PFSK-1 (cell line): ENCODE measurements around the gene LRRC63.

ENCODE experiments used
- FOXP2 ChIP-seq: optimal IDR thresholded peaks from 2 replicates; pipeline ENCODE3; 2011; ENCODE audit warnings: borderline replicate concordance, control low read depth, inconsistent platforms; ENCODE audit not compliant: insufficient read depth; ENCODE audit errors: extremely low read length, extremely low read depth
- POLR2AphosphoS5 ChIP-seq: IDR thresholded peaks from 2 replicates; pipeline ENCODE4 v1.6.1; 2012; ENCODE audit warnings: low read depth, mild to moderate bottlenecking, control low read depth, low read length, moderate library complexity
- SIN3A ChIP-seq: IDR thresholded peaks from 2 replicates; pipeline ENCODE4 v1.6.1; 2012; ENCODE audit warnings: mild to moderate bottlenecking, low read length, moderate library complexity, borderline replicate concordance; ENCODE audit not compliant: insufficient read depth
- TAF1 ChIP-seq: IDR thresholded peaks from 2 replicates; pipeline ENCODE4 v1.6.1; 2012; ENCODE audit warnings: low read length, control low read depth, borderline replicate concordance; ENCODE audit not compliant: insufficient read depth
- TF ChIP-seq, protein P1 (sequence below), 2 experiments: IDR thresholded peaks; 2 replicates each; pipeline versions ENCODE4 v1.6.1 to v1.8.0; 2011 to 2012; ENCODE audit warnings: low read depth in 2 of 2, low read length in 2 of 2, control low read depth in 1 of 2, inconsistent platforms in 1 of 2, mild to moderate bottlenecking in 1 of 2, moderate library complexity in 1 of 2; ENCODE audit not compliant: insufficient read depth in 1 of 2

LRRC63 gene

DNA sequence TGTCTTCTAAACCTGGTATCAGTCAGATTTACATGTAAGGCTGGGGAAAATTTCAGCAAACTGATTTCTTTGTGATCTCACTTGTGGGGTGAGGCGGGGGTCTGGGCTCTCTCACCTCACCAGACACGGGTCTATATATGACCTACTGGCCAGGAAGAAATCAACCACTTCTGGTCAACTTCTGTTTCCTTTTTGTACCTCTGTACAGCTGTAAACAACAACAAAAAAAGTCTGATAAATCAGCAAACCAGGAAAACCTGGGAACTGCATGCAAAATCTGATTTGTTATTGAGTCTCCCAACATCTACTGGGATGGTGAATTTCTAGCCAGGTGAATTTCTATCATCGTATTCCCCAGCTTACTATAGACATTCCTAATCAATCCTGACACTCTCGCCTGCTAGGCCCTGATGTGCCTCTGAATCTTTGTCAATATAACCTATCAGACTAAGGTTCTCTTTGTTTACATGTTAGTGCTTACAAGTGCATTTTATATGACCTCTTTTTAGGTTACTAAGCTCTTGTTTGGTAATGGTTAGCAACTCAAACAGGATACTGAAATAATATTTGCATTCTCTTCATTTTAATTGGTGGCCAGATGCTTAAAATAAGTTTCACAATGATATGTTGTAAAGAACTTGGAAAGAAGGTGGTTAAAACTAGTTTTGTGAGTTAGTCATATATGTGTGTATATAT is 77.7 kb downstream of the LRRC63 start:
- TF ChIP-seq POLR2AphosphoS5 (no peak), TAF1 (no peak), FOXP2 (no peak), SIN3A (no peak)
- TF ChIP-seq, protein P1, sequence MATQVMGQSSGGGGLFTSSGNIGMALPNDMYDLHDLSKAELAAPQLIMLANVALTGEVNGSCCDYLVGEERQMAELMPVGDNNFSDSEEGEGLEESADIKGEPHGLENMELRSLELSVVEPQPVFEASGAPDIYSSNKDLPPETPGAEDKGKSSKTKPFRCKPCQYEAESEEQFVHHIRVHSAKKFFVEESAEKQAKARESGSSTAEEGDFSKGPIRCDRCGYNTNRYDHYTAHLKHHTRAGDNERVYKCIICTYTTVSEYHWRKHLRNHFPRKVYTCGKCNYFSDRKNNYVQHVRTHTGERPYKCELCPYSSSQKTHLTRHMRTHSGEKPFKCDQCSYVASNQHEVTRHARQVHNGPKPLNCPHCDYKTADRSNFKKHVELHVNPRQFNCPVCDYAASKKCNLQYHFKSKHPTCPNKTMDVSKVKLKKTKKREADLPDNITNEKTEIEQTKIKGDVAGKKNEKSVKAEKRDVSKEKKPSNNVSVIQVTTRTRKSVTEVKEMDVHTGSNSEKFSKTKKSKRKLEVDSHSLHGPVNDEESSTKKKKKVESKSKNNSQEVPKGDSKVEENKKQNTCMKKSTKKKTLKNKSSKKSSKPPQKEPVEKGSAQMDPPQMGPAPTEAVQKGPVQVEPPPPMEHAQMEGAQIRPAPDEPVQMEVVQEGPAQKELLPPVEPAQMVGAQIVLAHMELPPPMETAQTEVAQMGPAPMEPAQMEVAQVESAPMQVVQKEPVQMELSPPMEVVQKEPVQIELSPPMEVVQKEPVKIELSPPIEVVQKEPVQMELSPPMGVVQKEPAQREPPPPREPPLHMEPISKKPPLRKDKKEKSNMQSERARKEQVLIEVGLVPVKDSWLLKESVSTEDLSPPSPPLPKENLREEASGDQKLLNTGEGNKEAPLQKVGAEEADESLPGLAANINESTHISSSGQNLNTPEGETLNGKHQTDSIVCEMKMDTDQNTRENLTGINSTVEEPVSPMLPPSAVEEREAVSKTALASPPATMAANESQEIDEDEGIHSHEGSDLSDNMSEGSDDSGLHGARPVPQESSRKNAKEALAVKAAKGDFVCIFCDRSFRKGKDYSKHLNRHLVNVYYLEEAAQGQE (IDR thresholded peaks at IDR 0.05; ENCODE audit: insufficient read depth in 1 of 2, low read depth in 2 of 2, low read length in 2 of 2): no peak

DNA sequence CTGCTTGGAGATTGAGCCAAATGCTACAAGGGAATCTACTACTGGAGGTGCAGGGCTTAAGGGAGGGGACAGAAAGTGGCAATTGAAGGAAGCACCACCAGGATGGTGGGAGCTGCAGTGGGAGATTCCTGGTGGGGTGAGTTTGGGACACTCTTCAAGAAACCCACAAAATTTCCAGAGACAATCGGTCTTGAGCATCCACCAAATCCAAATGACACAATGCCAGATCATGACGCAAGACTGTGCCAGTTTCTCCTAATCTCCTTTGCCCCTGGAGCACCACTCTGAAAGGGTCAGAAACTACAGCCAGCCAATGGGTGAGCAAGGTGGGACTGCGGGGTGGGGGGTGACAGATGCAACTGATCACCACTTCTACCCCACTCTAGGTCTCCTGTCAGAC is 78.7 kb downstream of the LRRC63 start:
- TF ChIP-seq, protein P1 (IDR thresholded peaks at IDR 0.05; ENCODE audit: insufficient read depth in 1 of 2, low read depth in 2 of 2, low read length in 2 of 2): no peak
- TF ChIP-seq SIN3A: no peak
- TF ChIP-seq TAF1: no peak
- no peak for TF ChIP-seq FOXP2
- TF ChIP-seq POLR2AphosphoS5: no peak

DNA sequence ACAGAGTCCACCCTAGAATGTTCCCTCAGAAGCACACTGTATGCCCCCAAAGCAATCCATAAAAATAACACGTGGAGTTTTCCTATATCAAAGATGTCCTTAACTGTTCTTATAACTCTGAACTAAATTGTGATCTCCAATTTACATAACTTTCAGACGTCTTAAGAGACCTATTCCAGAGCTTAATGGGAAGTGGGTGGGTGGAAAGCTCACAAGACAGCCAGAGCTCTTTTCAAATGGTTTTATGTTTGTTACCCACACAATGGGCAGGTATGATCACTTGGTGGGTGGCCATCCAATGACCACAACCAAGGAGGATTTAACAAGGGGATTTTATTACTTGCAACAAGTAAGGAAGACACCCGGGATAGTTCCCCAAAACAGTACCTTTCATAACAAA is 81.7 kb downstream of the LRRC63 start:
- no peak for TF ChIP-seq POLR2AphosphoS5
- TF ChIP-seq, protein P1 (IDR thresholded peaks at IDR 0.05; ENCODE audit: insufficient read depth in 1 of 2, low read depth in 2 of 2, low read length in 2 of 2): no peak

DNA sequence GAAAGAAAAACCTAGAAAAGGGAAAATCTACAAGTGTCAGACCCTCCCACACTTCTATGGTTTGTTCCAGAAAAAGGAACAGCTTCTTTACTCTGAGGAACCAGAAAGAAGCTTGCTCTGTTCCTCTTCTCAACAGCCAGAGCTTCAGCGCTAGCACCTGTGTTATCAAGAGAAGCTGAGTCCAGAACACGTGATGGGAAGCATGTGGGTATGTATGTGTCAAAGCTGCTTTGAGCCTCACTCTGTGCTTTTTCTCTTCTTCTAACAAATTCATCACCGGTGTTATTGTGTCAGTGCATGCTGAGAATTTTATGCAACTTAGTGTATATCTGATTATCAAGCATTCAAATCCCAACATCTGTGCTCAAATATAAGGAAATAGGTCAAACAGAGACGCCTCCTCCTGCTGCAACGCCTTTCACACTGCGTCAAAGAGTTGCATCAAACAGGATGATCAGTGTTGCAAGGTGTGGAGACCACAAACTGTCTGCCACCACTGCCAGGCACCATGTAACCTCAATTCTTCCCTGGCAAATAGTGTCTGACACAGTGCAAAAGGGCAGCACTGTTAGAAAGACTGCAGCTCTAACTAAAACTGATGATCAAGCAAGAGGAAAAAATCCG is 83.9 kb downstream of the LRRC63 start:
- TF ChIP-seq FOXP2: no peak

DNA sequence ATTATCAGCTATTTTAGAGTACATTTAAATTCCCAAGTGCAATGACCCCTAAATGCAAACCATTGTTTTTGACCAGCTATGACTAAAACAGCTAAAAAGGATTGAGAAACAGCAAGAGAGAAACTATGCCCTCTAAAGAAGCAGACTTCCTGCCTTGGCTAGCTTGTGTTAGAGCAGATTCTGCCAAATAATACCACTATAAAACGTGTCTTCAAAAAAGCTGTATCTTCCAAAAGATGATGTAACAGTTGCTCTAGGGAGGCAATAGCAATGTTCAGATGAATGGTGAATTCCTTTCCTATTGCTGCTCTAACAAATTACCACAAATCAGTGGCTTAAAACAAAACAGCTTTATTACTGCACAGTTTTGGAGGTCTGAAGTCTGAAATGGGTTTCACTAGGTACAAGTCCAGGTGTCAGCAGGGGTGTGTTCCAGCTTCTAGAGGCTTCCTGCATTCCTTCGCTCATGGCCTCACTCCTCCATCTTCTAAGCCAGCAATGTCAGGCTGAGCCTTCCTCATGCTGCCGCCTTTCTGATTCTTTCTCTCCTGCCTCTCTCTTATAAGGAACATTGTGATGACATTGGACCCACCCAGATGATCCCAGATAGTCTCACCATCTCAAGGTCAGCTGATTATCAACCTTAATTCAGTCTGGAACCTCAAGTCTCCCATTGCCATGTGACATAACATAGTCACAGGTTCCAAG is 84.5 kb downstream of the LRRC63 start:
- TF ChIP-seq SIN3A (no peak), TAF1 (no peak), FOXP2 (no peak), POLR2AphosphoS5 (no peak)
- TF ChIP-seq, protein P1 (IDR thresholded peaks at IDR 0.05; ENCODE audit: insufficient read depth in 1 of 2, low read depth in 2 of 2, low read length in 2 of 2): no peak
